ELR (cell line): ENCODE measurements around the gene PRAMEF14.
"Not testable (repeated sequence)": the region's sequence is repeated elsewhere in the genome, so short reads cannot be mapped to it uniquely, and the experiment has no call there.

Experiments
- DNase-seq: peaks from one replicate; pipeline ENCODE4 v3.0.0-alpha.2; 2015; ENCODE audit warnings: low read depth

PRAMEF14 gene

GRCh38 chr1:13347034-13347433 is at the start of gene PRAMEF14:
TSS of gene PRAMEF14 (minus strand) at chr1:13347134. CDS start at chr1:13345314, 1,820 bp downstream.
- DNase-seq, result not testable (repeated sequence)

GRCh38 chr1:13395311-13395710 is 48.4 kb upstream of the PRAMEF14 start:
- DNase-seq, result not testable (repeated sequence)

- not testable (repeated sequence) for DNase-seq
These were observed 47.8 kb upstream of the PRAMEF14 start for GRCh38 chr1:13394761-13395160.

GRCh38 chr1:13393004-13393403 is 46.1 kb upstream of the PRAMEF14 start:
- not testable (repeated sequence) for DNase-seq

GRCh38 chr1:13389332-13389731 is 42.4 kb upstream of the PRAMEF14 start, which contains the start of gene PRAMEF17:
TSS of gene PRAMEF17 (plus strand) at chr1:13389632. CDS start at chr1:13389658, 26 bp downstream.
- not testable (repeated sequence) for DNase-seq

GRCh38 chr1:13380380-13380779 is 33.4 kb upstream of the PRAMEF14 start:
- not testable (repeated sequence) for DNase-seq

- not testable (repeated sequence) for DNase-seq
These were observed 32.0 kb upstream of the PRAMEF14 start for GRCh38 chr1:13378983-13379382.

GRCh38 chr1:13368544-13368943 is 21.6 kb upstream of the PRAMEF14 start:
- DNase-seq, result not testable (repeated sequence)

GRCh38 chr1:13366536-13366935 is 19.6 kb upstream of the PRAMEF14 start:
- not testable (repeated sequence) for DNase-seq

GRCh38 chr1:13364928-13365327 is 18.0 kb upstream of the PRAMEF14 start:
- not testable (repeated sequence) for DNase-seq

GRCh38 chr1:13362364-13362763 is 15.4 kb upstream of the PRAMEF14 start:
- not testable (repeated sequence) for DNase-seq

- DNase-seq, result peak; percentile 46
These were observed 9.8 kb upstream of the PRAMEF14 start for GRCh38 chr1:13356774-13357173.

GRCh38 chr1:13354475-13354874 is 7.5 kb upstream of the PRAMEF14 start:
- not testable (repeated sequence) for DNase-seq

- DNase-seq, result not testable (repeated sequence)
These were observed 6.5 kb upstream of the PRAMEF14 start for GRCh38 chr1:13353476-13353875.

GRCh38 chr1:13342496-13342895 is 4.4 kb downstream of the PRAMEF14 start:
- not testable (repeated sequence) for DNase-seq

- not testable (repeated sequence) for DNase-seq
These were observed 31.7 kb downstream of the PRAMEF14 start, which contains the start of gene PRAMEF15 for GRCh38 chr1:13315281-13315680. TSS of gene PRAMEF15 (plus strand) at chr1:13315581. CDS start at chr1:13318408, 2,827 bp downstream.

- DNase-seq, result not testable (repeated sequence)
These were observed 43.7 kb downstream of the PRAMEF14 start, which contains the start of gene PRAMEF33 for GRCh38 chr1:13303239-13303638. TSS of gene PRAMEF33 (plus strand) at chr1:13303539. CDS start at chr1:13305955, 2,416 bp downstream.

GRCh38 chr1:13302197-13302596 is 44.7 kb downstream of the PRAMEF14 start:
- DNase-seq, result not testable (repeated sequence)

- DNase-seq, result not testable (repeated sequence)
These were observed 48.2 kb downstream of the PRAMEF14 start for GRCh38 chr1:13298699-13299098.

- DNase-seq, result not testable (repeated sequence)
These were observed 49.6 kb downstream of the PRAMEF14 start for GRCh38 chr1:13297216-13297931.
